Stimulated activated CD4-positive, alpha-beta T cell treated with anti-CD3 and anti-CD28 coated beads, Interleukin-2, amount 100 ng/mL, for 4 hours (primary cell): Measurements from ENCODE around the gene CARD18.

Experiments
- DNase-seq: peaks from one replicate; pipeline ENCODE4 v3.0.0-alpha.2; 2020; ENCODE audit warnings: low read depth

CARD18 gene

GRCh38 chr11:105139669-105140068 lies at the start of gene CARD18:
TSS of gene CARD18 (minus strand) at chr11:105139769. CDS start at chr11:105139726, 43 bp downstream.
- no peak for DNase-seq

GRCh38 chr11:105183987-105184386 lies 44.4 kb upstream of the CARD18 start:
- DNase-seq, result no peak

- DNase-seq, result no peak
These were observed 43.9 kb upstream of the CARD18 start for GRCh38 chr11:105183426-105183825.

- no peak for DNase-seq
These were observed 42.0 kb upstream of the CARD18 start for GRCh38 chr11:105181521-105181920.

- DNase-seq, result no peak
These were observed 41.5 kb upstream of the CARD18 start for GRCh38 chr11:105181100-105181499.

GRCh38 chr11:105179542-105180278 lies 40.1 kb upstream of the CARD18 start:
- no peak for DNase-seq

GRCh38 chr11:105177658-105178057 lies 38.1 kb upstream of the CARD18 start:
- DNase-seq, result no peak

- no peak for DNase-seq
These were observed 28.9 kb upstream of the CARD18 start for GRCh38 chr11:105168457-105168856.

- no peak for DNase-seq
These were observed 27.7 kb upstream of the CARD18 start for GRCh38 chr11:105167244-105167643.

GRCh38 chr11:105164208-105164607 lies 24.6 kb upstream of the CARD18 start:
- DNase-seq, result no peak

- no peak for DNase-seq
These were observed 22.9 kb upstream of the CARD18 start for GRCh38 chr11:105162506-105162905.

- no peak for DNase-seq
These were observed 18.9 kb upstream of the CARD18 start for GRCh38 chr11:105158436-105158835.

- no peak for DNase-seq
These were observed 17.2 kb upstream of the CARD18 start for GRCh38 chr11:105156720-105157119.

GRCh38 chr11:105156231-105156630 lies 16.7 kb upstream of the CARD18 start:
- no peak for DNase-seq

GRCh38 chr11:105155679-105156078 lies 16.1 kb upstream of the CARD18 start:
- no peak for DNase-seq

- DNase-seq, result no peak
These were observed 13.8 kb upstream of the CARD18 start for GRCh38 chr11:105153392-105153791.

- no peak for DNase-seq
These were observed 13.0 kb upstream of the CARD18 start for GRCh38 chr11:105152560-105152959.

- DNase-seq, result no peak
These were observed 12.5 kb upstream of the CARD18 start for GRCh38 chr11:105152021-105152512.

GRCh38 chr11:105149477-105149876 lies 9.9 kb upstream of the CARD18 start:
- no peak for DNase-seq

- DNase-seq, result no peak
These were observed 8.7 kb upstream of the CARD18 start for GRCh38 chr11:105148241-105148640.

GRCh38 chr11:105144887-105145286 lies 5.3 kb upstream of the CARD18 start:
- no peak for DNase-seq

- no peak for DNase-seq
These were observed 2.6 kb upstream of the CARD18 start for GRCh38 chr11:105142167-105142566.

- no peak for DNase-seq
These were observed 2.3 kb downstream of the CARD18 start for GRCh38 chr11:105137286-105137685.

GRCh38 chr11:105135883-105136282 lies 3.7 kb downstream of the CARD18 start:
- DNase-seq, result no peak
